Midbrain (tissue), 1 donor: ENCODE results near the gene LMTK3.

ENCODE experiments used
- DNase-seq: peaks from one replicate; lab custom pipeline; 2025; lab: John Stamatoyannopoulos, UW

Gene LMTK3

GRCh38 chr19:48446579-48446978, 65.1 kb downstream of the LMTK3 start:
- DNase-seq = no peak

- peak; percentile 94 for DNase-seq
Measured at GRCh38 chr19:48445606-48446481, 65.8 kb downstream of the LMTK3 start, which contains the start of gene GRWD1. GRWD1 (plus strand) TSS chr19:48445983; CDS start chr19:48446006, 23 bp downstream.

- DNase-seq = peak; percentile 89
Measured at GRCh38 chr19:48445256-48445605, 66.4 kb downstream of the LMTK3 start.

GRCh38 chr19:48444936-48445200, 66.8 kb downstream of the LMTK3 start:
- DNase-seq = no peak

GRCh38 chr19:48444129-48444935, 67.3 kb downstream of the LMTK3 start:
- no peak for DNase-seq

GRCh38 chr19:48443731-48444128, 67.9 kb downstream of the LMTK3 start:
- DNase-seq = no peak

- no peak for DNase-seq
Measured at GRCh38 chr19:48443256-48443655, 68.4 kb downstream of the LMTK3 start.

- no peak for DNase-seq
Measured at GRCh38 chr19:48442116-48443035, 69.3 kb downstream of the LMTK3 start.

GRCh38 chr19:48441360-48442050, 70.1 kb downstream of the LMTK3 start:
- no peak for DNase-seq

GRCh38 chr19:48436586-48436985, 75.0 kb downstream of the LMTK3 start:
- DNase-seq = no peak
